ENCODE measurements around the gene TIAM2.

DNA sequence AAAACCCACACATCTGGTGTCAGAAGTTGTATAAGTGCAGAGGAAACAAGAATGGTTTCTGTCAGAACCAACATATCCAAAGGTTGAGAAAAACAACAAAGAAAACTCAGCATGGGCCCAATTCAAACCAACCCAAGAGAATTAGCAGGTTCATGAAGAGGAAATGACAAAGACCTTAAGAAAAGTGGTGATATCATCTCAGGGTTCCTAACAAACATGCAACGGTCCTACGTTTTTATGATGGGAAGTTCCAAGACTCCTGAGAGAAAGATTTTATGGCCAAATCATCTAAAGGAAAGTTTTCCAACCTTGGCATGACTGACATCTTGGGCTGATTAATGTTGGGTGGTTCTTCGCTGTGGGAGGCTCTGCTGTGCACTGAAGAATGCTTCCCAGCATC, 296.2 kb downstream of the TIAM2 start:
- TF ChIP-seq CTCF (IDR thresholded peaks at IDR 0.05) = no peak
- TF ChIP-seq POLR2A (IDR thresholded peaks at IDR 0.05) = no peak

Data from uterus (tissue), 2 donors.